ENCODE results near the gene FBXO2. TPM values are rescaled to one million over a fixed set of nuclear protein-coding genes. Genes with fewer than 3 reads are reported as not detected.

FBXO2 gene
- total RNA-seq, 4 donors from 2014 or later: 1.7 to 7.4 (median 2.8) TPM

DNA sequence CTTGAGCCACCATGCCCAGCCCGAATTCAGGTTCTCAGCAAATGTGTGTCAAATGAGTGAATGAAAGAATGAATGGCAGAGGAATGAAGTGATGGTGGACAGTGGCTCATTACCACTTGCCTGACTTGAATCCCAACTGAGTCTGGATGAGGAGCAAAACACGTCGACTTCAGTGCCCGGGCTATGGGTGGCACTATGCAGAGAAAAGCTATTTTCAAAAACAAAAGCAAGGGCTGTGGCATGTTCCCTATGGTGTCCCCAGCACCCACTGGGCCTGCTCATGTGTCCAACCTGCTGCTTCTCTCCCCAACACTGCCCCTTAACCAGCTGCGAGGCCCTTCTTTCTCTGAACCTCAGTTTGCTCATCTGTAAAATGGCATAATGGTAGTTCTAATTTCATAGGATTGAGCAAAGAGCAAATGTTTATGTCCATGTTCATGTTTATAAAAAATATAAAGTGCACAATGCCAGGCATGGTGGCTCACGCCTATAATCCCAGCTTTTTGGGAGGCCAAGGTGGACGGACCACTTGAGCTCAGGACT is 31.1 kb upstream of the FBXO2 start:
- TF ChIP-seq, protein P1, sequence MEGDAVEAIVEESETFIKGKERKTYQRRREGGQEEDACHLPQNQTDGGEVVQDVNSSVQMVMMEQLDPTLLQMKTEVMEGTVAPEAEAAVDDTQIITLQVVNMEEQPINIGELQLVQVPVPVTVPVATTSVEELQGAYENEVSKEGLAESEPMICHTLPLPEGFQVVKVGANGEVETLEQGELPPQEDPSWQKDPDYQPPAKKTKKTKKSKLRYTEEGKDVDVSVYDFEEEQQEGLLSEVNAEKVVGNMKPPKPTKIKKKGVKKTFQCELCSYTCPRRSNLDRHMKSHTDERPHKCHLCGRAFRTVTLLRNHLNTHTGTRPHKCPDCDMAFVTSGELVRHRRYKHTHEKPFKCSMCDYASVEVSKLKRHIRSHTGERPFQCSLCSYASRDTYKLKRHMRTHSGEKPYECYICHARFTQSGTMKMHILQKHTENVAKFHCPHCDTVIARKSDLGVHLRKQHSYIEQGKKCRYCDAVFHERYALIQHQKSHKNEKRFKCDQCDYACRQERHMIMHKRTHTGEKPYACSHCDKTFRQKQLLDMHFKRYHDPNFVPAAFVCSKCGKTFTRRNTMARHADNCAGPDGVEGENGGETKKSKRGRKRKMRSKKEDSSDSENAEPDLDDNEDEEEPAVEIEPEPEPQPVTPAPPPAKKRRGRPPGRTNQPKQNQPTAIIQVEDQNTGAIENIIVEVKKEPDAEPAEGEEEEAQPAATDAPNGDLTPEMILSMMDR (IDR thresholded peaks at IDR 0.05): no peak
- TF ChIP-seq POLR2A (IDR thresholded peaks at IDR 0.05): no peak
- Histone ChIP-seq H3K4me1 (peaks cover 0 to 8% (median 0%) of the 10 kb centered on the region in 4 donors), H3K27ac (no peak overlapping the region), H3K27me3 (peaks cover 0 to under 1% of the 10 kb centered on the region in 2 donors), H3K4me3 (no peak overlapping the region), H3K9me3 (no peaks in the 10 kb centered on the region), H3K36me3 (no peaks in the 10 kb centered on the region)
- DNase-seq: no peak

DNA sequence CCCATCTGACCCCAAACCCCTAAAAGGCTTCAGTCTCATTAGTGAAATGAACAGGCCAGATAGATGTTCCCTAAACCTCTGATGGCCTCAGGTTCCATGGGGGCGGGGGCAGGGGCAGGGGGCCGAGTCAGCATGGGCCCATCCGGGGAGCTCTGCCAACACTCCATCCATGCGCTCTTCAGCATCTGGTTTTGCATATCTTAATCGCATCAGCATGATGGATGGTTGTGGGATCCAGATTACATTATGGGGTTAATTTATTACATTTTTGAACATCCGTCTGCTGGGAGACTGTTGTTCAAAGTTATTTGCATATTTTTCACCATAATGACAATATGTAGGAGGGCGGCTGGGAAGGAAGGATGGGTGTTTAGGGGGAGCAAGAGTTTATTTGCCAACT is 29.8 kb upstream of the FBXO2 start:
- DNase-seq: no peak
- no peak overlapping the region for H3K4me3 ChIP-seq
- no peaks in the 10 kb centered on the region for H3K9me3 ChIP-seq
- TF ChIP-seq, protein P1 (IDR thresholded peaks at IDR 0.05): no peak
- no peak for TF ChIP-seq POLR2A (IDR thresholded peaks at IDR 0.05)
- peaks cover 0 to 11% (median 0%) of the 10 kb centered on the region in 4 donors for H3K4me1 ChIP-seq
- H3K27ac ChIP-seq: no peak overlapping the region
- H3K27me3 ChIP-seq: no peaks in the 10 kb centered on the region
- no peaks in the 10 kb centered on the region for H3K36me3 ChIP-seq

DNA sequence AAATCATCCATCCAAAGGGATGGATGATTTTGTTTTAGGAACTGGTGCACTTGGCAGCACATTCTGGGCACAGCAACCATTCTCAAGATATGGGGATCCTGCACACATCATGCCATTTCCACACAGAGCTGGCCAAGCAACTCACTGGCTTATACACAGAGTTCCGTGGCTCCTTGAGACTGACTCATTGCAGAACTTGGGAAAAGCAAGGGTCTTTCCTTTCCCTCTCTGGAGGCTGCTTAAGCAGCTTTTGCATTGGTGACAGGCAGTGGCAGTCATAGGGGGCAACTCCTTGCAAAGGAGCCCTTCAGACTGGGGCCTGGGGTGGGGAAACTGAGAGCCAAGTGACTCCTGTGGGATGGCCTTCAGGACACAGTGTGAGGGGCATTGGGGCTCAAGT is 28.6 kb upstream of the FBXO2 start:
- no peak overlapping the region for H3K27ac ChIP-seq
- no peak overlapping the region for H3K4me3 ChIP-seq
- no peaks in the 10 kb centered on the region for H3K27me3 ChIP-seq
- no peaks in the 10 kb centered on the region for H3K9me3 ChIP-seq
- no peak for TF ChIP-seq POLR2A (IDR thresholded peaks at IDR 0.05)
- TF ChIP-seq, protein P1 (IDR thresholded peaks at IDR 0.05): no peak
- no peak for DNase-seq
- no peaks in the 10 kb centered on the region for H3K36me3 ChIP-seq
- peaks cover 0 to 11% (median 0%) of the 10 kb centered on the region in 4 donors for H3K4me1 ChIP-seq

DNA sequence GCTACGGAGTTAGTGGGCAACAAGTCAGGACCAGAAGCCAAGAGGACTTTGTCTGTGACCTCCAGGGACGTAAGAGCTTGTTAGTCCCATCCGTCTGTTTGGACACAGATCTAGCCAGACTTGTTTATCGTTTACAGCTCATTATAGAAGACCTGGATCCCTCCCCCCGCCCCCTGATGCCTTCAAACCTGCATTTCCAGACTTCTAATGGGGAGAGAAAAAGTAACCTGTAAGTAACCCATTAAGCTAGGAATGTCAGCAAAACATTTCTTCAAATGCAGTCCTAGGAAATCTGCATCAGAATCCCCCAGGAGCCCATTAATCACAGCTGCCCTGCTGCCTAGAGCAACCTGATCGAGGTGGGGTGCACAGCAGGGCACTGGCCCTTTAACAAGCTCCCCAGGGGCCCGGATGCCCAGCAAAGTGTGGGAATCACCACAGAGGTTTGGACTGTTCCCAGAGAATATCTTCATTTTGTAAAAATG is 28.1 kb upstream of the FBXO2 start:
- no peaks in the 10 kb centered on the region for H3K36me3 ChIP-seq
- TF ChIP-seq POLR2A (IDR thresholded peaks at IDR 0.05): no peak
- TF ChIP-seq, protein P1 (IDR thresholded peaks at IDR 0.05): no peak
- DNase-seq: no peak
- no peak overlapping the region for H3K27ac ChIP-seq
- no peaks in the 10 kb centered on the region for H3K27me3 ChIP-seq
- no peaks in the 10 kb centered on the region for H3K9me3 ChIP-seq
- H3K4me1 ChIP-seq: peaks cover 0 to 11% (median 0%) of the 10 kb centered on the region in 4 donors
- H3K4me3 ChIP-seq: no peak overlapping the region

DNA sequence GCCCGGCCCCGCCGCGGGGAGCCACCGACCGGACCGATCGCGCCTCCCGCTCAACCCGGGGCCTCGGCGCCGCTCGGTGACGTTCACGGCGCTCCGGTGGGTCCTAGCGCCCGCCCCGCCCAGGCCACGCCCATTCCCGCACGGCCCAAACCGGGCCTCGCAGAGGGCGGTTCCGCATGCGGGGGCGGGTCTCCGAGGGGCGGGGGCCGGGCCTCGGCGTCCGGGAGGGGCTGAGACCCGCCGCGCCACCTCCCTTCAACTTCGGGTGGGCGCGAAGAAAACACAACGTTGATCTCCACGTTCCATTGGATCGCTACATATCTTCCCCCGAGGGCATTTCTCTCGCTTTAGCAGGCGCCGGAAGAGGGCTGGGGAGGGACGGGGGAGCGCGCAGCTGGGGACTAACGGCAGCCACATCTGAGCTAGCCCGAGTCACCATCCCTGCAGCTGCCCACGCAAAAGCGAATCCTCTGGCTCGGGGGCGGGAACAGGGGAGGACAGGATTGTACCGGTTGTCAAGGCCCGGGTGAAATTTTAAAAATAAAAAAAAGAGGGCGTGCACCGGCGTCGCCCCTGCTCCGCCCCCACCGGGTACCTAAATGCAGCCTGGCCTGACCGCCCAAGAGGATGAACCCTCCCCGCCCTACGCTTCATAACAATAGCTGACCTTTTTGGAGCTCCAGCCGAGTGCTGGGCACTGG is 27.0 kb upstream of the FBXO2 start, which contains the start of gene MAD2L2:
Gene MAD2L2 (minus strand): TSS at position 78 of the 701 bp plus-strand sequence. CDS start 547 bp downstream, outside the sequence.
- Histone ChIP-seq H3K27me3 (no peaks in the 10 kb centered on the region), H3K9me3 (no peaks in the 10 kb centered on the region), H3K36me3 (no peaks in the 10 kb centered on the region), H3K4me1 (peaks cover 0 to 11% (median 0%) of the 10 kb centered on the region in 4 donors), H3K27ac (peak within 1 kb of the TSS; percentile 76 to 87 (median 80)), H3K4me3 (peak within 1 kb of the TSS; percentile 73 to 94 (median 78))
- no peak for TF ChIP-seq POLR2A (IDR thresholded peaks at IDR 0.05)
- TF ChIP-seq, protein P1 (IDR thresholded peaks at IDR 0.05): no peak
- DNase-seq: peak; percentile 87 to 94 (median 90)

All from Peyer's patch (tissue), 4 donors.